Endodermal cell (in vitro differentiated cells): ENCODE measurements around the gene NTN5. TPM values are rescaled to one million over a fixed set of nuclear protein-coding genes. Genes with fewer than 3 reads are reported as not detected.

Experiments
- DNase-seq: peaks from one replicate; pipeline ENCODE4 v3.0.0-alpha.2; 2017
- H3K27ac ChIP-seq: 2 replicates; pipeline ENCODE4 v1.5.1; 2013; ENCODE audit warnings: mild to moderate bottlenecking, low read depth, low read length, moderate library complexity
- H3K27me3 ChIP-seq: 2 replicates; pipeline ENCODE4 v1.6.1; 2013; ENCODE audit warnings: mild to moderate bottlenecking, low read length, moderate library complexity; ENCODE audit not compliant: insufficient read depth, control insufficient read depth, poor library complexity, severe bottlenecking
- H3K36me3 ChIP-seq: 2 replicates; pipeline ENCODE4 v1.7.0; 2013; ENCODE audit warnings: mild to moderate bottlenecking, low read length, moderate library complexity; ENCODE audit not compliant: control insufficient read depth, insufficient read depth
- H3K4me1 ChIP-seq: one replicate; pipeline ENCODE4 v1.7.0; 2013; ENCODE audit warnings: low read length; ENCODE audit not compliant: control insufficient read depth, insufficient read depth
- H3K4me3 ChIP-seq: 2 replicates; pipeline ENCODE4 v1.5.1; 2013; ENCODE audit warnings: mild to moderate bottlenecking, low read length, moderate library complexity
- H3K9ac ChIP-seq: 2 replicates; pipeline ENCODE4 v1.6.1; 2013; ENCODE audit warnings: mild to moderate bottlenecking, low read length, moderate library complexity; ENCODE audit not compliant: poor library complexity, severe bottlenecking; ENCODE audit errors: extremely low read depth
- H3K9me3 ChIP-seq: 2 replicates; pipeline ENCODE4 v1.6.1; 2013; ENCODE audit warnings: mild to moderate bottlenecking, low read length, moderate library complexity; ENCODE audit not compliant: control insufficient read depth
- H3K27ac Mint-ChIP-seq: 2 replicates; pipeline ENCODE4 v1.8.0; 2020; ENCODE audit warnings: mixed read lengths
- H3K27me3 Mint-ChIP-seq: 2 replicates; pipeline ENCODE4 v1.8.0; 2021; ENCODE audit warnings: mild to moderate bottlenecking, mixed read lengths; ENCODE audit not compliant: insufficient read depth
- H3K36me3 Mint-ChIP-seq: 2 replicates; pipeline ENCODE4 v1.8.0; 2020; ENCODE audit warnings: low read depth, mixed read lengths
- H3K4me1 Mint-ChIP-seq: 2 replicates; pipeline ENCODE4 v1.8.0; 2020; ENCODE audit warnings: mixed read lengths
- H3K4me3 Mint-ChIP-seq: 2 replicates; pipeline ENCODE4 v1.8.0; 2020; ENCODE audit warnings: mild to moderate bottlenecking, moderate library complexity, mixed read lengths
- H3K9me3 Mint-ChIP-seq: 2 replicates; pipeline ENCODE4 v1.8.0; 2020; ENCODE audit warnings: mild to moderate bottlenecking, mixed read lengths
- CTCF ChIP-seq: fragments of 200-600 bp; sonication (generic); conservative IDR thresholded peaks from 2 replicates; pipeline ENCODE4 v1.5.0; 2021; ENCODE audit warnings: antibody characterized with exemption, mild to moderate bottlenecking
- WGBS, 2 experiments: methylation state at CpG; one replicate each; pipeline versions ENCODE4 v1.1.5 to v1.1.7; 2013; ENCODE audit warnings: missing lambda C conversion rate in 2 of 2, mixed read lengths in 1 of 2; ENCODE audit not compliant: insufficient coverage in 1 of 2, insufficient read length in 1 of 2; 5-methylcytosine and 5-hydroxymethylcytosine counted together
- total RNA-seq, 2 donors: library from RNA; stranded (reverse); fragmentation: NEBNext Ultra II Directional in 1 of 2; extraction: Animal tissue kit (Norgen Biotek cat#: 25700) in 1 of 2; gene quantifications; 2 replicates in 1 of 2; 3 replicates in 1 of 2; pipeline ENCODE4 v1.2.1, GENCODE V29; 2021

The NTN5 gene
- total RNA-seq, 2 donors from 2014 or later, result 1.2 to 1.4 TPM

- TF ChIP-seq CTCF, result peak; percentile 64
- H3K27me3 ChIP-seq, result no peaks in the 10 kb centered on the region
- H3K27ac Mint-ChIP-seq, result peak overlapping the region; percentile 95
- peak overlapping the region; percentile 54 for H3K4me3 Mint-ChIP-seq
- peak overlapping the region; percentile 66 for H3K4me3 ChIP-seq
- H3K27ac ChIP-seq, result peak overlapping the region; percentile 57
- WGBS, 2 experiments, result 10 to 17% methylated on average over 28 to 47 of the region's 47 CpGs
- peaks cover 14% of the 10 kb centered on the region for H3K36me3 Mint-ChIP-seq
- DNase-seq, result peak; percentile 90
- H3K4me1 Mint-ChIP-seq, result peaks cover 21% of the 10 kb centered on the region
- H3K4me1 ChIP-seq, result peaks cover 27% of the 10 kb centered on the region
- H3K9me3 Mint-ChIP-seq, result no peaks in the 10 kb centered on the region
- H3K36me3 ChIP-seq, result peaks cover 10% of the 10 kb centered on the region
- H3K9ac ChIP-seq, result peak overlapping the region; percentile 47
- H3K27me3 Mint-ChIP-seq, result peaks cover 1% of the 10 kb centered on the region
- no peaks in the 10 kb centered on the region for H3K9me3 ChIP-seq
Measured at GRCh38 chr19:48630296-48631063, 42.3 kb downstream of the NTN5 start.

- H3K4me3 Mint-ChIP-seq, result peak overlapping the region; percentile 54
- peaks cover 14% of the 10 kb centered on the region for H3K36me3 Mint-ChIP-seq
- H3K4me3 ChIP-seq, result peak overlapping the region; percentile 66
- 35 to 40% methylated on average over 38 to 48 of the region's 48 CpGs for WGBS, 2 experiments
- H3K4me1 ChIP-seq, result peaks cover 24% of the 10 kb centered on the region
- peak overlapping the region; percentile 47 for H3K9ac ChIP-seq
- H3K36me3 ChIP-seq, result peaks cover 10% of the 10 kb centered on the region
- no peak for TF ChIP-seq CTCF
- H3K9me3 ChIP-seq, result no peaks in the 10 kb centered on the region
- H3K27me3 Mint-ChIP-seq, result no peaks in the 10 kb centered on the region
- peak overlapping the region; percentile 95 for H3K27ac Mint-ChIP-seq
- H3K9me3 Mint-ChIP-seq, result no peaks in the 10 kb centered on the region
- H3K27me3 ChIP-seq, result no peaks in the 10 kb centered on the region
- H3K27ac ChIP-seq, result peak overlapping the region; percentile 57
- peaks cover 27% of the 10 kb centered on the region for H3K4me1 Mint-ChIP-seq
- peak; percentile 99 for DNase-seq
Measured at GRCh38 chr19:48629599-48630295, 43.1 kb downstream of the NTN5 start.

- Mint-ChIP-seq H3K36me3 (peaks cover 14% of the 10 kb centered on the region), H3K4me3 (no peak overlapping the region), H3K27me3 (no peaks in the 10 kb centered on the region), H3K27ac (peak overlapping the region; percentile 87), H3K4me1 (peaks cover 26% of the 10 kb centered on the region), H3K9me3 (no peaks in the 10 kb centered on the region)
- Histone ChIP-seq H3K9ac (no peak overlapping the region), H3K4me3 (no peak overlapping the region), H3K4me1 (peaks cover 24% of the 10 kb centered on the region), H3K36me3 (peaks cover 10% of the 10 kb centered on the region), H3K27me3 (no peaks in the 10 kb centered on the region), H3K27ac (no peak overlapping the region), H3K9me3 (no peaks in the 10 kb centered on the region)
- DNase-seq, result no peak
- no peak for TF ChIP-seq CTCF
- 96 to 99% methylated on average over 16 to 22 of the region's 22 CpGs for WGBS, 2 experiments
Measured at GRCh38 chr19:48629297-48629598, 43.6 kb downstream of the NTN5 start.
